ENCODE measurements around the gene DLG1.

DNA sequence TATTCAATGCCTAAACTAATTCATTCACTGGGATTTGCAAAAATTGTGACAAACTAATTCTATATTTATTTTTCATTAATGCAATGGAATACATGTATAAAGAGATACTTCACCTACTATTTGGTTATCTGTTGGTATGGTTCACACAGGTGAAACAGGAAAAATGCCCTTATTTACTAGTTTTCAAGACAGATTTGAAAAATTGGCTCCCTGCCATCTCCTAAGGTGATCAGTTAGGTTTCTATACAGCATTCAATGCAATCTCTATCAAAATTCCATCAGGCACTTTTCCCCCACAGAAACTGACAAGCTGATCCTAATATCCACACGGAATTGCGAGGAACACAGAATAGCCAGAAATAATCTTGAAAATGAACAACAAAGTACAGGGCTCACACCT is 101.1 kb downstream of the DLG1 start:
- TF ChIP-seq EZH2 (optimal IDR thresholded peaks at IDR 0.05; ENCODE audit: low read depth, low read length) (no peak), CTCF (IDR thresholded peaks at IDR 0.05; ENCODE audit: low read length) (no peak), EZH2phosphoT487 (IDR thresholded peaks at IDR 0.05; ENCODE audit: low read length) (no peak)

Measured in MM.1S (cell line).